Uterus (tissue), 4 donors: ENCODE measurements around the gene CLCN1. TPM values are rescaled to one million over a fixed set of nuclear protein-coding genes. Genes with fewer than 3 reads are reported as not detected.
"Not testable (repeated sequence)": the region's sequence is repeated elsewhere in the genome, so short reads cannot be mapped to it uniquely, and the experiment has no call there.

ENCODE experiments used
- DNase-seq, 2 donors: peaks; one replicate each; pipeline ENCODE4 v3.0.0-alpha.2; 2019 to 2020
- H3K27ac ChIP-seq, 2 donors: fragments of 200-600 bp; sonication (generic); 1 replicate in 1 of 2; 2 replicates in 1 of 2; pipeline ENCODE4 v1.5.1; 2016 to 2018
- H3K27me3 ChIP-seq, 2 donors: fragments of 200-600 bp; sonication (generic); one replicate each; pipeline ENCODE4 v1.5.1; 2018 to 2019; ENCODE audit warnings: control low read depth in 1 of 2
- H3K36me3 ChIP-seq, 2 donors: fragments of 200-600 bp; sonication (generic); one replicate each; pipeline ENCODE4 v1.5.1; 2019; ENCODE audit warnings: control low read depth in 1 of 2
- H3K4me1 ChIP-seq, 2 donors: fragments of 200-600 bp; sonication (generic); one replicate each; pipeline ENCODE4 v1.5.1; 2018 to 2019; ENCODE audit warnings: control low read depth in 1 of 2
- H3K4me3 ChIP-seq, 2 donors: fragments of 200-600 bp; sonication (generic); 1 replicate in 1 of 2; 2 replicates in 1 of 2; pipeline ENCODE4 v1.5.1; 2018 to 2019; ENCODE audit warnings: mild to moderate bottlenecking in 1 of 2
- H3K9me3 ChIP-seq, 2 donors: fragments of 200-600 bp; sonication (generic); one replicate each; pipeline ENCODE4 v1.5.1; 2019; ENCODE audit warnings: control low read depth in 1 of 2
- CTCF ChIP-seq, 4 experiments: fragments of 200-600 bp in 2 of 4; fragments of 450-650 bp in 2 of 4; sonication (generic) in 2 of 4; IDR thresholded peaks; one replicate each; pipeline ENCODE4 v1.5.1; 2016 to 2019; ENCODE audit warnings: antibody characterized with exemption in 4 of 4, mild to moderate bottlenecking in 2 of 4, moderate library complexity in 1 of 4
- POLR2A ChIP-seq, 2 donors: fragments of 450-650 bp; IDR thresholded peaks; one replicate each; pipeline ENCODE4 v1.6.1; 2016; ENCODE audit warnings: antibody characterized with exemption in 2 of 2, mild to moderate bottlenecking in 1 of 2, moderate library complexity in 1 of 2
- intact Hi-C: fragments of 100-400 bp; cut with DNase I; formaldehyde crosslinking; loops from one replicate; pipeline ENCODE4 v1.15.1; 2023; ENCODE audit warnings: low total_unique reads
- total RNA-seq, 4 donors: library from RNA; depleted of rRNA in 3 of 4; stranded (reverse); fragments of >200 nt in 3 of 4; gene quantifications; one replicate each; pipeline versions ENCODE4 v1.1.0 to v1.2.4, GENCODE V29; 2014 to 2023
- donor health status: DM: yes; HTN: yes; CAD: no.

CLCN1 gene
- total RNA-seq, 4 donors from 2014 or later: 0.21 to 0.30 TPM; not detected in 2

GRCh38 chr7:143390104-143390772 lies 74.3 kb downstream of the CLCN1 start:
- Histone ChIP-seq H3K36me3 (no peaks in the 10 kb centered on the region), H3K27ac (peak overlapping the region; percentile 98 to 99), H3K4me1 (peaks cover 27 to 44% of the 10 kb centered on the region in 2 donors), H3K9me3 (no peaks in the 10 kb centered on the region), H3K27me3 (no peaks in the 10 kb centered on the region), H3K4me3 (no peak overlapping the region)
- TF ChIP-seq CTCF (IDR thresholded peaks at IDR 0.05) (no peak), POLR2A (IDR thresholded peaks at IDR 0.05) (no peak)
- DNase-seq: no peak
- intact Hi-C loops: no loop called here

- no peaks in the 10 kb centered on the region for H3K36me3 ChIP-seq
- H3K27ac ChIP-seq: peak overlapping the region; percentile 98 to 99
- intact Hi-C loops: no loop called here
- peak in 1 of 2 donors; percentile 22 for DNase-seq
- no peaks in the 10 kb centered on the region for H3K27me3 ChIP-seq
- no peaks in the 10 kb centered on the region for H3K9me3 ChIP-seq
- H3K4me1 ChIP-seq: peaks cover 27 to 44% of the 10 kb centered on the region in 2 donors
- H3K4me3 ChIP-seq: no peak overlapping the region
- no peak for TF ChIP-seq POLR2A (IDR thresholded peaks at IDR 0.05)
- no peak for TF ChIP-seq CTCF (IDR thresholded peaks at IDR 0.05)
Measured at GRCh38 chr7:143390773-143391317, 74.9 kb downstream of the CLCN1 start.

- TF ChIP-seq POLR2A (IDR thresholded peaks at IDR 0.05) (peak; percentile 36 to 49), CTCF (IDR thresholded peaks at IDR 0.05) (no peak)
- intact Hi-C loops: no loop called here
- Histone ChIP-seq H3K4me3 (no peak overlapping the region), H3K27ac (peak overlapping the region; percentile 98 to 99), H3K9me3 (no peaks in the 10 kb centered on the region), H3K36me3 (no peaks in the 10 kb centered on the region), H3K4me1 (peaks cover 27 to 41% of the 10 kb centered on the region in 2 donors), H3K27me3 (no peaks in the 10 kb centered on the region)
- peak; percentile 79 to 85 for DNase-seq
Measured at GRCh38 chr7:143391462-143392404, 75.8 kb downstream of the CLCN1 start.

GRCh38 chr7:143392427-143392826 lies 76.5 kb downstream of the CLCN1 start:
- DNase-seq, H3K27me3 ChIP-seq, H3K4me3 ChIP-seq, H3K9me3 ChIP-seq, intact Hi-C loops, H3K36me3 ChIP-seq: not testable (repeated sequence)
- Histone ChIP-seq H3K27ac (peak overlapping the region; percentile 98 to 99), H3K4me1 (peaks cover 22 to 34% of the 10 kb centered on the region in 2 donors)

GRCh38 chr7:143392875-143393266 lies 77.0 kb downstream of the CLCN1 start:
- Histone ChIP-seq H3K4me1 (peaks cover 20 to 30% of the 10 kb centered on the region in 2 donors), H3K9me3 (no peaks in the 10 kb centered on the region), H3K27me3 (no peaks in the 10 kb centered on the region), H3K27ac (peak overlapping the region; percentile 98 to 99), H3K4me3 (no peak overlapping the region), H3K36me3 (no peaks in the 10 kb centered on the region)
- no peak for DNase-seq
- TF ChIP-seq CTCF (IDR thresholded peaks at IDR 0.05) (no peak), POLR2A (IDR thresholded peaks at IDR 0.05) (no peak)
- intact Hi-C loops: no loop called here
